K562 (cell line): ENCODE results near the gene HLA-DMB. TPM values are rescaled to one million over a fixed set of nuclear protein-coding genes. Genes with fewer than 3 reads are reported as not detected.

Source experiments
- BRCA1 ChIP-seq, 2 experiments: fragments of 450-650 bp in 1 of 2; sonication (generic) in 1 of 2; formaldehyde crosslinking in 1 of 2; IDR thresholded peaks; 2 replicates each; pipeline versions ENCODE4 v1.5.0 to v1.6.1; 2017 to 2020; ENCODE audit warnings: mild to moderate bottlenecking in 1 of 2, missing genetic modification reagents in 1 of 2
- CBFA2T3 ChIP-seq: fragments of 450-650 bp; IDR thresholded peaks from 2 replicates; pipeline ENCODE4 v1.6.1; 2017
- ETV1 ChIP-seq: fragments of 450-650 bp; conservative IDR thresholded peaks from 2 replicates; pipeline ENCODE4 v1.6.1; 2016; ENCODE audit warnings: missing genetic modification characterization, control low read depth, low read depth, missing compliant biosample characterization
- ETV5 ChIP-seq: sonication (generic); formaldehyde crosslinking; IDR thresholded peaks from 2 replicates; pipeline ENCODE4 v1.4.0; 2020; ENCODE audit warnings: low read depth, mild to moderate bottlenecking, missing genetic modification reagents
- KHSRP ChIP-seq: fragments of 450-650 bp; IDR thresholded peaks from 2 replicates; pipeline ENCODE4 v1.6.1; 2017
- MEF2A ChIP-seq: IDR thresholded peaks from 2 replicates; pipeline ENCODE4 v1.6.1; 2011; ENCODE audit warnings: low read depth, mild to moderate bottlenecking, low read length, moderate library complexity; ENCODE audit not compliant: control insufficient read depth
- MTF1 ChIP-seq: fragments of 250-450 bp; sonication (Bioruptor Pico); IDR thresholded peaks from 2 replicates; pipeline ENCODE4 v1.9.0; 2021; ENCODE audit warnings: moderate library complexity, mild to moderate bottlenecking, inconsistent platforms, borderline replicate concordance
- POLR2H ChIP-seq: IDR thresholded peaks from 2 replicates; pipeline ENCODE4 v1.6.1; 2016; ENCODE audit warnings: missing genetic modification characterization, low read depth, mild to moderate bottlenecking, control low read depth, missing compliant biosample characterization, moderate library complexity
- SLC30A9 ChIP-seq: fragments of 250-450 bp; sonication (Bioruptor Pico); IDR thresholded peaks from 2 replicates; pipeline ENCODE4 v1.8.0; 2022; ENCODE audit warnings: mild to moderate bottlenecking, moderate library complexity
- TAF1 ChIP-seq: IDR thresholded peaks from 2 replicates; pipeline ENCODE4 v1.6.1; 2011; ENCODE audit warnings: mild to moderate bottlenecking, low read length, moderate library complexity; ENCODE audit not compliant: insufficient read depth, control insufficient read depth, severe bottlenecking; ENCODE audit errors: extremely low read depth
- TEAD4 ChIP-seq, 2 experiments: sonication (generic) in 1 of 2; formaldehyde crosslinking in 1 of 2; IDR thresholded peaks; 2 replicates each; pipeline versions ENCODE4 v1.6.1 to v1.8.0; 2012 to 2022; ENCODE audit warnings: borderline replicate concordance in 1 of 2, inconsistent platforms in 1 of 2, low read length in 1 of 2, mild to moderate bottlenecking in 1 of 2, missing genetic modification reagents in 1 of 2
- XRCC3 ChIP-seq: fragments of 450-650 bp; IDR thresholded peaks from 2 replicates; pipeline ENCODE4 v1.6.1; 2017; ENCODE audit warnings: mild to moderate bottlenecking, moderate library complexity
- ZNF311 ChIP-seq: fragments of 250-450 bp; sonication (Bioruptor Pico); IDR thresholded peaks from 2 replicates; pipeline ENCODE4 v1.4.0; 2020; ENCODE audit warnings: mild to moderate bottlenecking, moderate library complexity
- ZNF561 ChIP-seq: fragments of 450-650 bp; formaldehyde crosslinking; conservative IDR thresholded peaks from 2 replicates; pipeline ENCODE4 v1.4.0; 2020; ENCODE audit warnings: mild to moderate bottlenecking, moderate library complexity
- ZNF79 ChIP-seq: fragments of 250-450 bp; sonication (Bioruptor Pico); IDR thresholded peaks from 2 replicates; pipeline ENCODE4 v1.4.0; 2020; ENCODE audit warnings: low read depth, mild to moderate bottlenecking, moderate library complexity
- polyA plus RNA-seq, 8 experiments: library from polyadenylated mRNA; depleted of rRNA in 4 of 8; stranded (reverse) in 5 of 8; unstranded in 3 of 8; fragments of >200 nt; fragmentation: Nextera tagmentation in 2 of 8; fragmentation: Illumina TruSeq in 1 of 8; extraction: Ambion mirVana in 2 of 8; extraction: Trizol in 1 of 8; gene quantifications; 2 replicates each; pipeline versions ENCODE4 v1.2.1 to v1.2.3, GENCODE V29; 2011 to 2014; ENCODE audit warnings: inconsistent platforms in 1 of 8, missing spikeins in 1 of 8
- total RNA-seq, 7 experiments: library from RNA; depleted of rRNA in 6 of 7; stranded (reverse); fragments of >200 nt in 6 of 7; fragmentation: Illumina TruSeq in 2 of 7; extraction: Trizol in 2 of 7; gene quantifications; 2 replicates each; pipeline versions ENCODE4 v1.2.1 to v1.2.3, GENCODE V29; 2011 to 2021; ENCODE audit warnings: low replicate concordance in 1 of 7
- TF ChIP-seq, protein P1 (sequence below): fragments of 450-650 bp; IDR thresholded peaks from 2 replicates; pipeline ENCODE4 v1.6.1; 2016; ENCODE audit warnings: low read depth, mild to moderate bottlenecking, moderate library complexity
- TF ChIP-seq, protein P2 (sequence below): fragments of 150-350 bp; IDR thresholded peaks from 2 replicates; pipeline ENCODE4 v1.6.1; 2014; ENCODE audit warnings: low read depth, mild to moderate bottlenecking, low read length, borderline replicate concordance
- TF ChIP-seq, protein P3 (sequence below): IDR thresholded peaks from 2 replicates; pipeline ENCODE4 v1.6.1; 2012; ENCODE audit warnings: low read depth, low read length, improper control_type of control experiment, borderline replicate concordance
- TF ChIP-seq, protein P4 (sequence below): fragments of 450-650 bp; formaldehyde crosslinking; IDR thresholded peaks from 2 replicates; pipeline ENCODE4 v1.4.0; 2022; ENCODE audit warnings: missing genetic modification characterization

The HLA-DMB gene
- total and polyA plus RNA-seq, 9 of the 15 experiments (the other 6 are each of a cell fraction or from before 2014, with no cell fraction given) = 0.38 TPM; not detected in 8

DNA sequence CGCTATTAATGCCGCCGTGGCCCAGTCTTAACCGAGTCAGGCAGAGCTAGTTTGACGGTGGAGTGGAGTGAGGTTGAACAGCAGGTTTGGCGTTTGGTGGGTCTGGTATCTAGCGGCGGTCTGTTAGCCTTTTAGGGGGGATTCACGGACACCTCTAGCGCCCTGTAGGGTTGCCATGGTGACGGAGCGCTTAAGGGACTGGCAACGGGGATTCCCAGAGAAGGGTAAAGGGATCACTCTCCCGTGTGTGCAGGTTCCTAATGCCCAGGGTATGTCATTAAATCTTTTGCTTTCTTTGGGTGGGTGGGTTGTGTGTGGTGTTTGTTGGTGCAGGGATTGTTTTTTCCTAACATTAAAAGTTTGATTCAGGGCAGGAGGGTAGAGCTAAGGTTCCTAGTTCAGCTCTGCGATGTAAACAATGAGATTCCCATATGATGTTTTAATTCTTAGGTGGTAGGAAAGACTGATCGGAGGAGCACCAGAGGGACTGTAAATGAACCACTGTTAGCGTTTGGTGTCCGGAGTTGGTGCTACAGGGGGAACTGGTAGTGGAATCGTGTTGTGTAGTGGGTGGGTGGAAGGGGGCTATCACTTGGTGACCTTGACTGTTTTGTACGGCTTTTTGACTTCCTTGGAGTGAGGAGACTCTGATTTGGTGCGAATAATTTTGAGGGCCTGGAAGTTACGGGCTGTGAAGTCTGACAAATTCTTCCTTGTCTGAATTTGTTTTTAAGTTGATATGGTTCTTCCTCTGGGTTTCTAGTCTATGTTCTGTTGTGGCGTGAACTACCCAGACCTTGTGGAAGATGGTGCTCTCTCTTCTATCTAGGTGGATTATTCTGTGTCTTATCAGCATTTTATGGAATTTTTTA lies 32.6 kb upstream of the HLA-DMB start (continued):
- TF ChIP-seq ETV1 (tag) (no peak), KHSRP (no peak), TAF1 (no peak), CBFA2T3 (no peak), ZNF561 (CRISPR knock-in tag) (no peak), TEAD4 (IDR thresholded peaks at IDR 0.05; ENCODE audit: low read length) (no peak), TEAD4 (CRISPR knock-in tag; IDR thresholded peaks at IDR 0.05; ENCODE audit: borderline replicate concordance) (no peak), POLR2H (tag) (no peak), MTF1 (CRISPR knock-in tag) (no peak), XRCC3 (no peak), ZNF79 (CRISPR knock-in tag) (no peak), ETV5 (CRISPR knock-in tag) (0 out of 2 replicates have a peak, but pooled peaks have one; percentile 2), BRCA1 (IDR thresholded peaks at IDR 0.05) (no peak), BRCA1 (CRISPR knock-in tag; IDR thresholded peaks at IDR 0.05) (peak; percentile 13; the same call in 1 of the 2 replicates), ZNF311 (CRISPR knock-in tag) (no peak), MEF2A (no peak), SLC30A9 (no peak)
- TF ChIP-seq, protein P1, sequence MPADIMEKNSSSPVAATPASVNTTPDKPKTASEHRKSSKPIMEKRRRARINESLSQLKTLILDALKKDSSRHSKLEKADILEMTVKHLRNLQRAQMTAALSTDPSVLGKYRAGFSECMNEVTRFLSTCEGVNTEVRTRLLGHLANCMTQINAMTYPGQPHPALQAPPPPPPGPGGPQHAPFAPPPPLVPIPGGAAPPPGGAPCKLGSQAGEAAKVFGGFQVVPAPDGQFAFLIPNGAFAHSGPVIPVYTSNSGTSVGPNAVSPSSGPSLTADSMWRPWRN = no peak
- TF ChIP-seq, protein P2, sequence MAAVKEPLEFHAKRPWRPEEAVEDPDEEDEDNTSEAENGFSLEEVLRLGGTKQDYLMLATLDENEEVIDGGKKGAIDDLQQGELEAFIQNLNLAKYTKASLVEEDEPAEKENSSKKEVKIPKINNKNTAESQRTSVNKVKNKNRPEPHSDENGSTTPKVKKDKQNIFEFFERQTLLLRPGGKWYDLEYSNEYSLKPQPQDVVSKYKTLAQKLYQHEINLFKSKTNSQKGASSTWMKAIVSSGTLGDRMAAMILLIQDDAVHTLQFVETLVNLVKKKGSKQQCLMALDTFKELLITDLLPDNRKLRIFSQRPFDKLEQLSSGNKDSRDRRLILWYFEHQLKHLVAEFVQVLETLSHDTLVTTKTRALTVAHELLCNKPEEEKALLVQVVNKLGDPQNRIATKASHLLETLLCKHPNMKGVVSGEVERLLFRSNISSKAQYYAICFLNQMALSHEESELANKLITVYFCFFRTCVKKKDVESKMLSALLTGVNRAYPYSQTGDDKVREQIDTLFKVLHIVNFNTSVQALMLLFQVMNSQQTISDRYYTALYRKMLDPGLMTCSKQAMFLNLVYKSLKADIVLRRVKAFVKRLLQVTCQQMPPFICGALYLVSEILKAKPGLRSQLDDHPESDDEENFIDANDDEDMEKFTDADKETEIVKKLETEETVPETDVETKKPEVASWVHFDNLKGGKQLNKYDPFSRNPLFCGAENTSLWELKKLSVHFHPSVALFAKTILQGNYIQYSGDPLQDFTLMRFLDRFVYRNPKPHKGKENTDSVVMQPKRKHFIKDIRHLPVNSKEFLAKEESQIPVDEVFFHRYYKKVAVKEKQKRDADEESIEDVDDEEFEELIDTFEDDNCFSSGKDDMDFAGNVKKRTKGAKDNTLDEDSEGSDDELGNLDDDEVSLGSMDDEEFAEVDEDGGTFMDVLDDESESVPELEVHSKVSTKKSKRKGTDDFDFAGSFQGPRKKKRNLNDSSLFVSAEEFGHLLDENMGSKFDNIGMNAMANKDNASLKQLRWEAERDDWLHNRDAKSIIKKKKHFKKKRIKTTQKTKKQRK = no peak
- TF ChIP-seq, protein P3, sequence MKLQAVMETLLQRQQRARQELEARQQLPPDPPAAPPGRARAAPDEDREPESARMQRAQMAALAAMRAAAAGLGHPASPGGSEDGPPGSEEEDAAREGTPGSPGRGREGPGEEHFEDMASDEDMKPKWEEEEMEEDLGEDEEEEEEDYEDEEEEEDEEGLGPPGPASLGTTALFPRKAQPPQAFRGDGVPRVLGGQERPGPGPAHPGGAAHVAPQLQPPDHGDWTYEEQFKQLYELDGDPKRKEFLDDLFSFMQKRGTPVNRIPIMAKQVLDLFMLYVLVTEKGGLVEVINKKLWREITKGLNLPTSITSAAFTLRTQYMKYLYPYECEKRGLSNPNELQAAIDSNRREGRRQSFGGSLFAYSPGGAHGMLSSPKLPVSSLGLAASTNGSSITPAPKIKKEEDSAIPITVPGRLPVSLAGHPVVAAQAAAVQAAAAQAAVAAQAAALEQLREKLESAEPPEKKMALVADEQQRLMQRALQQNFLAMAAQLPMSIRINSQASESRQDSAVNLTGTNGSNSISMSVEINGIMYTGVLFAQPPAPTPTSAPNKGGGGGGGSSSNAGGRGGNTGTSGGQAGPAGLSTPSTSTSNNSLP = no peak
- TF ChIP-seq, protein P4, sequence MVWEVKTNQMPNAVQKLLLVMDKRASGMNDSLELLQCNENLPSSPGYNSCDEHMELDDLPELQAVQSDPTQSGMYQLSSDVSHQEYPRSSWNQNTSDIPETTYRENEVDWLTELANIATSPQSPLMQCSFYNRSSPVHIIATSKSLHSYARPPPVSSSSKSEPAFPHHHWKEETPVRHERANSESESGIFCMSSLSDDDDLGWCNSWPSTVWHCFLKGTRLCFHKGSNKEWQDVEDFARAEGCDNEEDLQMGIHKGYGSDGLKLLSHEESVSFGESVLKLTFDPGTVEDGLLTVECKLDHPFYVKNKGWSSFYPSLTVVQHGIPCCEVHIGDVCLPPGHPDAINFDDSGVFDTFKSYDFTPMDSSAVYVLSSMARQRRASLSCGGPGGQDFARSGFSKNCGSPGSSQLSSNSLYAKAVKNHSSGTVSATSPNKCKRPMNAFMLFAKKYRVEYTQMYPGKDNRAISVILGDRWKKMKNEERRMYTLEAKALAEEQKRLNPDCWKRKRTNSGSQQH (CRISPR knock-in tag) = no peak
